ENCODE results near the gene RABAC1. TPM values are rescaled to one million over a fixed set of nuclear protein-coding genes. Genes with fewer than 3 reads are reported as not detected.
A peak's percentile ranks its signal among the peaks of the same experiment; 100 is the strongest.

Gene RABAC1
- total RNA-seq, 3 donors from 2014 or later (not counting 1 experiment from before 2014, with no cell fraction given): 76.8 to 100.0 (median 78.4) TPM

- DNase-seq (peak in 1 of 2 donors; percentile 62), ATAC-seq (peak; percentile 45 to 58 (median 55))
- Histone ChIP-seq H3K4me1 (ENCODE audit: control insufficient read depth, insufficient read depth, low read length) (peaks cover 40% of the 10 kb centered on the region), H3K36me3 (ENCODE audit: control insufficient read depth, insufficient read depth, low read length) (no peaks in the 10 kb centered on the region), H3K9me3 (ENCODE audit: control insufficient read depth, insufficient read depth, low read length) (no peaks in the 10 kb centered on the region), H3K27ac (ENCODE audit: low read length) (peak overlapping the region; percentile 20), H3K27me3 (ENCODE audit: control insufficient read depth, insufficient read depth, low read length) (peaks cover 42% of the 10 kb centered on the region), H3K4me3 (ENCODE audit: low read length) (peak overlapping the region; percentile 48)
- Mint-ChIP-seq H3K27ac (peak overlapping the region in 1 of 2 donors; percentile 24), H3K4me3 (peak overlapping the region; percentile 92), H3K4me1 (peaks cover 20 to 37% of the 10 kb centered on the region in 2 donors), H3K9me3 (no peaks in the 10 kb centered on the region), H3K27me3 (ENCODE audit: low read depth in 2 of 2) (peaks cover 7 to 13% of the 10 kb centered on the region in 2 donors), H3K36me3 (no peaks in the 10 kb centered on the region)
- intact Hi-C loops (cut with micrococcal nuclease): no loop called here
- WGBS (ENCODE audit: insufficient coverage): 6% methylated on average over 35 of the region's 43 CpGs
- no peak for TF ChIP-seq CTCF (IDR thresholded peaks at IDR 0.05)
These were observed 31.5 kb downstream of the RABAC1 start for GRCh38 chr19:41927497-41928192.

- no peak overlapping the region for H3K4me3 ChIP-seq (ENCODE audit: low read length)
- H3K9me3 ChIP-seq (ENCODE audit: control insufficient read depth, insufficient read depth, low read length): no peaks in the 10 kb centered on the region
- TF ChIP-seq CTCF (IDR thresholded peaks at IDR 0.05): no peak
- Mint-ChIP-seq H3K27me3 (ENCODE audit: low read depth in 2 of 2) (peaks cover 12 to 16% of the 10 kb centered on the region in 2 donors), H3K9me3 (no peaks in the 10 kb centered on the region), H3K36me3 (no peaks in the 10 kb centered on the region), H3K4me1 (peaks cover 25 to 39% of the 10 kb centered on the region in 2 donors), H3K4me3 (no peak overlapping the region), H3K27ac (no peak overlapping the region)
- ATAC-seq: no peak
- H3K36me3 ChIP-seq (ENCODE audit: control insufficient read depth, insufficient read depth, low read length): no peaks in the 10 kb centered on the region
- H3K27me3 ChIP-seq (ENCODE audit: control insufficient read depth, insufficient read depth, low read length): peaks cover 49% of the 10 kb centered on the region
- 73% methylated on average over 16 of the region's 16 CpGs for WGBS (ENCODE audit: insufficient coverage)
- no peak overlapping the region for H3K27ac ChIP-seq (ENCODE audit: low read length)
- DNase-seq: no peak
- H3K4me1 ChIP-seq (ENCODE audit: control insufficient read depth, insufficient read depth, low read length): peaks cover 40% of the 10 kb centered on the region
- intact Hi-C loops (cut with micrococcal nuclease): no loop called here
These were observed 32.2 kb downstream of the RABAC1 start for GRCh38 chr19:41926763-41927496.

- H3K27ac ChIP-seq (ENCODE audit: low read length): no peak overlapping the region
- DNase-seq (no peak), ATAC-seq (no peak)
- TF ChIP-seq CTCF (IDR thresholded peaks at IDR 0.05): no peak
- peaks cover 44% of the 10 kb centered on the region for H3K4me1 ChIP-seq (ENCODE audit: control insufficient read depth, insufficient read depth, low read length)
- no peak overlapping the region for H3K4me3 ChIP-seq (ENCODE audit: low read length)
- H3K4me3 Mint-ChIP-seq: no peak overlapping the region
- peaks cover 53% of the 10 kb centered on the region for H3K27me3 ChIP-seq (ENCODE audit: control insufficient read depth, insufficient read depth, low read length)
- no peaks in the 10 kb centered on the region for H3K9me3 Mint-ChIP-seq
- WGBS (ENCODE audit: insufficient coverage): 60% methylated on average over 27 of the region's 27 CpGs
- H3K36me3 Mint-ChIP-seq: no peaks in the 10 kb centered on the region
- peaks cover 14 to 21% of the 10 kb centered on the region in 2 donors for H3K27me3 Mint-ChIP-seq (ENCODE audit: low read depth in 2 of 2)
- peaks cover 29 to 45% of the 10 kb centered on the region in 2 donors for H3K4me1 Mint-ChIP-seq
- H3K36me3 ChIP-seq (ENCODE audit: control insufficient read depth, insufficient read depth, low read length): no peaks in the 10 kb centered on the region
- no peak overlapping the region for H3K27ac Mint-ChIP-seq
- intact Hi-C loops (cut with micrococcal nuclease): no loop called here
- H3K9me3 ChIP-seq (ENCODE audit: control insufficient read depth, insufficient read depth, low read length): no peaks in the 10 kb centered on the region
These were observed 32.9 kb downstream of the RABAC1 start for GRCh38 chr19:41926028-41926762.
